GM12878 (cell line): ENCODE measurements around the gene KIF3A. TPM values are rescaled to one million over a fixed set of nuclear protein-coding genes. Genes with fewer than 3 reads are reported as not detected.

Experiments used
- ATAC-seq: fragments of 200-7000 bp; cut with Tn5 transposase; 3 replicates; pipeline ENCODE4 v1.9.1; 2020; ENCODE audit warnings: mild to moderate bottlenecking, moderate library complexity
- BruUV-seq: library from RNA; stranded (reverse); fragments of 400-500 nt; replicated peaks from 2 replicates; lab custom pipeline; 2021; lab: Mats Ljungman, UMichigan
- CTCF ChIA-PET: fragments of 300-600 bp; sonication (Branson Sonifier 250); formaldehyde crosslinking; extraction: SDS; loops from one replicate; lab custom pipeline; 2021; ENCODE audit warnings: inconsistent platforms; lab: Yijun Ruan, JAX
- POLR2A ChIA-PET: fragments of 350-600 bp; formaldehyde crosslinking; extraction: SDS; loops from one replicate; lab custom pipeline; 2021; ENCODE audit warnings: inconsistent platforms; lab: Charles Lee
- RAD21 ChIA-PET: fragments of 300-600 bp; sonication (Branson Sonifier 250); formaldehyde crosslinking; loops from one replicate; lab custom pipeline; 2023; ENCODE audit warnings: antibody characterized with exemption; ENCODE audit not compliant: unreplicated experiment; lab: Charles Lee
- SMC1A ChIA-PET: fragments of 300-600 bp; sonication (Branson Sonifier 250); formaldehyde crosslinking; loops from one replicate; lab custom pipeline; 2023; ENCODE audit not compliant: unreplicated experiment, uncharacterized antibody; lab: Charles Lee
- DNase-seq: peaks from one replicate; pipeline ENCODE4 v3.0.0-alpha.2; 2011; ENCODE audit warnings: low read depth, low spot score
- FAIRE-seq: peaks from 3 replicates; lab custom pipeline; 2011; peaks lifted over from hg19 to GRCh38; lab: Jason Lieb, UNC
- H2AFZ ChIP-seq: 2 replicates; pipeline ENCODE4 v1.6.0; 2011; ENCODE audit warnings: low read depth, low read length, control low read depth; ENCODE audit not compliant: control insufficient read depth
- H3K27ac ChIP-seq: 2 replicates; pipeline ENCODE4 v1.5.1; 2011; ENCODE audit warnings: control low read depth; ENCODE audit not compliant: control insufficient read depth, insufficient read depth
- H3K27me3 ChIP-seq, 2 experiments: replicated peaks in 1 of 2; 2 replicates each; pipeline versions ENCODE4 v1.6.0 to v1.6.1; 2011; ENCODE audit warnings: low read length in 1 of 2; ENCODE audit not compliant: control insufficient read depth in 2 of 2, insufficient read depth in 2 of 2
- H3K36me3 ChIP-seq, 2 experiments: 2 replicates each; pipeline ENCODE4 v1.5.1; 2011; ENCODE audit warnings: low read length in 1 of 2; ENCODE audit not compliant: control insufficient read depth in 2 of 2, insufficient read depth in 2 of 2
- H3K4me1 ChIP-seq: 2 replicates; pipeline ENCODE4 v1.6.1; 2011; ENCODE audit warnings: mild to moderate bottlenecking, low read length, moderate library complexity, mixed read lengths; ENCODE audit not compliant: control insufficient read depth, insufficient read depth
- H3K4me2 ChIP-seq: 2 replicates; pipeline ENCODE4 v1.6.0; 2011; ENCODE audit warnings: control low read depth; ENCODE audit not compliant: control insufficient read depth, insufficient read depth
- H3K4me3 ChIP-seq: fragments of 200-600 bp; sonication (generic); 2 replicates; pipeline ENCODE4 v1.5.1; 2016
- H3K79me2 ChIP-seq: 2 replicates; pipeline ENCODE4 v1.6.0; 2011; ENCODE audit warnings: low read length; ENCODE audit not compliant: control insufficient read depth, insufficient read depth
- H3K9ac ChIP-seq: 2 replicates; pipeline ENCODE4 v1.8.0; 2011; ENCODE audit warnings: low read length, control low read depth, mixed read lengths; ENCODE audit not compliant: control insufficient read depth, insufficient read depth
- H3K9me3 ChIP-seq: replicated peaks from 3 replicates; pipeline ENCODE4 v1.5.1; 2011; ENCODE audit warnings: mild to moderate bottlenecking, low read length; ENCODE audit not compliant: control insufficient read depth, insufficient read depth
- H4K20me1 ChIP-seq: 2 replicates; pipeline ENCODE4 v1.6.0; 2011; ENCODE audit not compliant: control insufficient read depth, insufficient read depth
- CBFB ChIP-seq: IDR thresholded peaks from 2 replicates; pipeline ENCODE4 v1.6.1; 2016; ENCODE audit warnings: antibody characterized with exemption, low read depth
- CHD1 ChIP-seq: IDR thresholded peaks from 2 replicates; pipeline ENCODE4 v1.6.1; 2012; ENCODE audit warnings: low read depth, low read length, improper control_type of control experiment
- FOS ChIP-seq: IDR thresholded peaks from 3 replicates; pipeline ENCODE4 v1.6.1; 2011; ENCODE audit warnings: borderline replicate concordance; ENCODE audit not compliant: insufficient read length; ENCODE audit errors: extremely low read depth
- HDAC6 ChIP-seq: fragments of 200-600 bp; sonication (generic); IDR thresholded peaks from one replicate; pipeline ENCODE4 v1.8.0; 2017; ENCODE audit warnings: antibody characterized with exemption; ENCODE audit not compliant: unreplicated experiment
- MLLT1 ChIP-seq: fragments of 450-650 bp; IDR thresholded peaks from 2 replicates; pipeline ENCODE4 v1.6.1; 2016; ENCODE audit warnings: mild to moderate bottlenecking
- NFIC ChIP-seq: IDR thresholded peaks from 2 replicates; pipeline ENCODE4 v1.6.1; 2012; ENCODE audit warnings: low read depth, mild to moderate bottlenecking, inconsistent platforms, low read length, moderate library complexity
- TAF1 ChIP-seq: IDR thresholded peaks from 2 replicates; pipeline ENCODE4 v1.6.1; 2011; ENCODE audit warnings: mild to moderate bottlenecking, low read depth, low read length, borderline replicate concordance
- WGBS: methylation state at CpG from one replicate; pipeline ENCODE4 v1.1.6; 2016; ENCODE audit warnings: low lambda C conversion rate; ENCODE audit not compliant: insufficient replicate concordance, insufficient coverage; ENCODE audit errors: missing lambda C conversion rate; 5-methylcytosine and 5-hydroxymethylcytosine counted together
- in situ Hi-C: fragments of 300-500 bp; cut with MboI; formaldehyde crosslinking; loops from 9 replicates; pipeline ENCODE4 v1.14.3; 2018; ENCODE audit warnings: mixed read lengths
- intact Hi-C: fragments of 100-400 bp; cut with micrococcal nuclease; formaldehyde crosslinking; loops from one replicate; pipeline ENCODE4 v1.14.2; 2022; ENCODE audit not compliant: unreplicated experiment
- polyA plus RNA-seq, 11 experiments: library from polyadenylated mRNA; depleted of rRNA in 4 of 11; unstranded in 6 of 11; stranded (reverse) in 5 of 11; fragments of >200 nt; fragmentation: Nextera tagmentation in 4 of 11; fragmentation: Illumina TruSeq in 1 of 11; extraction: Ambion mirVana in 4 of 11; extraction: Trizol in 1 of 11; gene quantifications; 1 replicate in 1 of 11; 2 replicates in 10 of 11; pipeline versions ENCODE4 v1.2.1 to v1.2.3, GENCODE V29; 2011 to 2016; ENCODE audit warnings: inconsistent platforms in 2 of 11, missing spikeins in 2 of 11, low read depth in 1 of 11
- total RNA-seq, 4 experiments: library from RNA; depleted of rRNA in 3 of 4; stranded (reverse); fragments of >200 nt in 3 of 4; fragmentation: Illumina TruSeq in 1 of 4; extraction: Trizol in 1 of 4; gene quantifications; 2 replicates each; pipeline versions ENCODE4 v1.2.1 to v1.2.3, GENCODE V29; 2013 to 2021

The KIF3A gene
- total and polyA plus RNA-seq, 10 of the 15 experiments (the other 5 are each of a cell fraction or from before 2014, with no cell fraction given): 2.7 to 36.5 (median 10.0) TPM

GRCh38 chr5:132742626-132743025 is 5.3 kb upstream of the KIF3A start:
- whole genome bisulfite sequencing: 78% methylated on average over 5 of the region's 5 CpGs
- Histone ChIP-seq H4K20me1 (no peaks in the 10 kb centered on the region), H3K9ac (no peak overlapping the region), H3K4me1 (no peaks in the 10 kb centered on the region), H2AFZ (no peak overlapping the region), H3K27ac (no peak overlapping the region), H3K9me3 (no peaks in the 10 kb centered on the region; the same call in 2 of the 3 replicates), H3K4me3 (no peak overlapping the region), H3K4me2 (no peak overlapping the region), H3K27me3 (no peaks in the 10 kb centered on the region), H3K79me2 (no peaks in the 10 kb centered on the region), H3K36me3 (no peaks in the 10 kb centered on the region)
- intact Hi-C loops: no loop called here
- in situ Hi-C loops: no loop called here
- SMC1A ChIA-PET: no interaction called here
- DNase-seq: no peak
- no TSS peak for BruUV-seq
- TF ChIP-seq MLLT1: no peak
- RAD21 ChIA-PET: no interaction called here
- no peak for FAIRE-seq
- no peak for ATAC-seq
- CTCF ChIA-PET: no interaction called here
- POLR2A ChIA-PET: no interaction called here

- ATAC-seq (no peak), FAIRE-seq (no peak), DNase-seq (no peak)
- POLR2A ChIA-PET: no interaction called here
- in situ Hi-C loops: no loop called here
- TF ChIP-seq TAF1: no peak
- no peak for TF ChIP-seq FOS
- no peak for TF ChIP-seq CBFB
- TF ChIP-seq NFIC: no peak
- no peak for TF ChIP-seq HDAC6
- TF ChIP-seq CHD1: no peak
- H2AFZ ChIP-seq: no peak overlapping the region
- H3K9ac ChIP-seq: no peak overlapping the region
- no peaks in the 10 kb centered on the region for H3K36me3 ChIP-seq
- H3K27ac ChIP-seq: no peak overlapping the region
- CTCF ChIA-PET: interaction anchor here (0.9 kb wide), 1 partner anchor 13 kb away, joined by 3 read pairs; no protein-coding TSS in a partner anchor
- no peaks in the 10 kb centered on the region for H3K27me3 ChIP-seq
- H3K9me3 ChIP-seq: no peaks in the 10 kb centered on the region; the same call in 2 of the 3 replicates
- H3K79me2 ChIP-seq: no peaks in the 10 kb centered on the region
- no peaks in the 10 kb centered on the region for H3K4me1 ChIP-seq
- intact Hi-C loops: no loop called here
- BruUV-seq: no TSS peak
- H4K20me1 ChIP-seq: no peaks in the 10 kb centered on the region
- WGBS: 93% methylated on average over 2 of the region's 2 CpGs
- no peak overlapping the region for H3K4me2 ChIP-seq
- SMC1A ChIA-PET: no interaction called here
- H3K4me3 ChIP-seq: no peak overlapping the region
- RAD21 ChIA-PET: no interaction called here
Observed at GRCh38 chr5:132742158-132742557, 4.8 kb upstream of the KIF3A start.
